ENCODE data around the gene ITGBL1. TPM values are rescaled to one million over a fixed set of nuclear protein-coding genes. Genes with fewer than 3 reads are reported as not detected.

ITGBL1 gene
- total RNA-seq, 1 experiment from 2014 or later: not detected

GRCh38 chr13:101749584-101749983, 297.1 kb downstream of the ITGBL1 start:
- Mint-ChIP-seq H3K4me1 (ENCODE audit: low read depth, unreplicated experiment) (peaks cover 16% of the 10 kb centered on the region), H3K27ac (ENCODE audit: unreplicated experiment) (no peak overlapping the region), H3K9me3 (ENCODE audit: low read depth, unreplicated experiment) (no peaks in the 10 kb centered on the region), H3K4me3 (ENCODE audit: low read depth, unreplicated experiment) (no peak overlapping the region), H3K36me3 (ENCODE audit: insufficient read depth, unreplicated experiment) (no peaks in the 10 kb centered on the region), H3K27me3 (ENCODE audit: unreplicated experiment) (no peaks in the 10 kb centered on the region)
- CTCF ChIA-PET: no interaction called here
- DNase-seq: no peak
- intact Hi-C loops (cut with micrococcal nuclease; ENCODE audit: unreplicated experiment): no loop called here
- TF ChIP-seq CTCF (IDR thresholded peaks at IDR 0.05; ENCODE audit: unreplicated experiment): no peak
- BruUV-seq (replicated peaks): no TSS peak

DNA sequence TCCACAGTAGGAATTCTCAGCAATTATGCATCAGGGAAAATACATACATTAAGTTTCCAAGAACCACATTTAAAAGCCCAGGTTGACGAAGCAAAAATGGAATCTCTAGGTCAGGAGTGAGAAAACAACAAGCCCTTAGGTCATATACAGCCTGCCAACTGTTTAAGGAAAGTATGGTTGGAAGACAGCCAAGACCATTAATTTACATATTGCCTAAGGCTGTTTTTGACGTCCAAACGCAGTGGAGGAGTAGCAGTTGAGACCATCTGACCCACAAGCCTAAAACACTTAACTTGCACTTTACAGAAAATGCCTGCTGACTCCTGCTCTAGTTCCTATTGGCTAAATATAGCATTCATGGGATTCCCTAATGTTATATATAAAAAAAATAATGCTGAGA, 299.0 kb downstream of the ITGBL1 start:
- intact Hi-C loops (cut with micrococcal nuclease; ENCODE audit: unreplicated experiment): no loop called here
- Mint-ChIP-seq H3K27me3 (ENCODE audit: unreplicated experiment) (no peaks in the 10 kb centered on the region), H3K36me3 (ENCODE audit: insufficient read depth, unreplicated experiment) (no peaks in the 10 kb centered on the region), H3K4me1 (ENCODE audit: low read depth, unreplicated experiment) (peaks cover 7% of the 10 kb centered on the region), H3K27ac (ENCODE audit: unreplicated experiment) (no peak overlapping the region), H3K9me3 (ENCODE audit: low read depth, unreplicated experiment) (no peaks in the 10 kb centered on the region), H3K4me3 (ENCODE audit: low read depth, unreplicated experiment) (no peak overlapping the region)
- peak; percentile 3 for DNase-seq
- BruUV-seq (replicated peaks): no TSS peak
- TF ChIP-seq CTCF (IDR thresholded peaks at IDR 0.05; ENCODE audit: unreplicated experiment): no peak
- CTCF ChIA-PET: no interaction called here

- DNase-seq: no peak
- intact Hi-C loops (cut with micrococcal nuclease; ENCODE audit: unreplicated experiment): no loop called here
- Mint-ChIP-seq H3K36me3 (ENCODE audit: insufficient read depth, unreplicated experiment) (no peaks in the 10 kb centered on the region), H3K27me3 (ENCODE audit: unreplicated experiment) (no peaks in the 10 kb centered on the region), H3K27ac (ENCODE audit: unreplicated experiment) (no peak overlapping the region), H3K9me3 (ENCODE audit: low read depth, unreplicated experiment) (no peaks in the 10 kb centered on the region), H3K4me1 (ENCODE audit: low read depth, unreplicated experiment) (peaks cover 4% of the 10 kb centered on the region), H3K4me3 (ENCODE audit: low read depth, unreplicated experiment) (no peak overlapping the region)
- TF ChIP-seq CTCF (IDR thresholded peaks at IDR 0.05; ENCODE audit: unreplicated experiment): no peak
- BruUV-seq (replicated peaks): no TSS peak
- CTCF ChIA-PET: no interaction called here
These were observed 300.0 kb downstream of the ITGBL1 start for GRCh38 chr13:101752432-101752831.

- H3K27ac Mint-ChIP-seq (ENCODE audit: unreplicated experiment): no peak overlapping the region
- no peak for DNase-seq
- no peaks in the 10 kb centered on the region for H3K9me3 Mint-ChIP-seq (ENCODE audit: low read depth, unreplicated experiment)
- H3K36me3 Mint-ChIP-seq (ENCODE audit: insufficient read depth, unreplicated experiment): no peaks in the 10 kb centered on the region
- TF ChIP-seq CTCF (IDR thresholded peaks at IDR 0.05; ENCODE audit: unreplicated experiment): no peak
- no peaks in the 10 kb centered on the region for H3K4me1 Mint-ChIP-seq (ENCODE audit: low read depth, unreplicated experiment)
- H3K27me3 Mint-ChIP-seq (ENCODE audit: unreplicated experiment): no peaks in the 10 kb centered on the region
- no TSS peak for BruUV-seq (replicated peaks)
- intact Hi-C loops (cut with micrococcal nuclease; ENCODE audit: unreplicated experiment): no loop called here
- CTCF ChIA-PET: no interaction called here
- no peak overlapping the region for H3K4me3 Mint-ChIP-seq (ENCODE audit: low read depth, unreplicated experiment)
These were observed 302.9 kb downstream of the ITGBL1 start for GRCh38 chr13:101755228-101755887.

Measured in Calu3 (cell line).